SU-DHL-6 (cell line): ENCODE data around the gene ZZZ3.

ENCODE experiments used
- H2AFZ ChIP-seq: fragments of 200-600 bp; sonication (generic); 2 replicates; pipeline ENCODE4 v1.6.1; 2014; ENCODE audit warnings: low read depth, mild to moderate bottlenecking, moderate library complexity, mixed read lengths, antibody characterized with exemption, low read length; ENCODE audit not compliant: severe bottlenecking
- H3F3A ChIP-seq: fragments of 200-600 bp; shearing (Covaris generic); 2 replicates; pipeline ENCODE4 v1.6.0; 2016; ENCODE audit warnings: antibody characterized with exemption, mild to moderate bottlenecking; ENCODE audit not compliant: insufficient read depth
- H3K27ac ChIP-seq: fragments of 200-600 bp; sonication (generic); 2 replicates; pipeline ENCODE4 v1.5.1; 2016; ENCODE audit warnings: low read depth, mild to moderate bottlenecking, low read length, moderate library complexity, mixed read lengths
- H3K27me3 ChIP-seq: fragments of 200-600 bp; sonication (generic), shearing (Covaris generic); 2 replicates; pipeline ENCODE4 v1.6.0; 2014; ENCODE audit warnings: mild to moderate bottlenecking, low read length
- H3K36me3 ChIP-seq: fragments of 200-600 bp; sonication (generic); 2 replicates; pipeline ENCODE4 v1.6.1; 2014; ENCODE audit warnings: mild to moderate bottlenecking, low read length, mixed read lengths
- H3K4me2 ChIP-seq: fragments of 300-600, 200-600 bp; shearing (Covaris generic), sonication (generic); 2 replicates; pipeline ENCODE4 v1.6.0; 2014; ENCODE audit warnings: low read length, low read depth, mild to moderate bottlenecking; ENCODE audit not compliant: poor library complexity, severe bottlenecking
- H3K4me3 ChIP-seq: fragments of 200-600 bp; sonication (generic); 2 replicates; pipeline ENCODE4 v1.5.1; 2014; ENCODE audit warnings: antibody characterized with exemption, low read length, mild to moderate bottlenecking, mixed read lengths; ENCODE audit not compliant: insufficient read depth, poor library complexity, severe bottlenecking
- H3K79me2 ChIP-seq: fragments of 200-600 bp; sonication (generic); 2 replicates; pipeline ENCODE4 v1.6.1; 2014; ENCODE audit warnings: mild to moderate bottlenecking, low read length, moderate library complexity; ENCODE audit not compliant: insufficient read depth
- H3K9ac ChIP-seq: fragments of 200-600 bp; sonication (generic); 2 replicates; pipeline ENCODE4 v1.7.0; 2014; ENCODE audit warnings: mild to moderate bottlenecking, low read length
- H3K9me2 ChIP-seq: fragments of 200-600 bp; sonication (generic); replicated peaks from 2 replicates; pipeline ENCODE4 v1.6.1; 2014; ENCODE audit warnings: low read length; ENCODE audit not compliant: insufficient read depth
- H3K9me3 ChIP-seq: fragments of 200-600 bp; sonication (generic); 2 replicates; pipeline ENCODE4 v1.6.1; 2014; ENCODE audit warnings: low read length, mixed read lengths; ENCODE audit not compliant: insufficient read depth
- H4K20me1 ChIP-seq: fragments of 200-600 bp; sonication (generic); 2 replicates; pipeline ENCODE4 v1.6.1; 2014; ENCODE audit warnings: low read depth, mild to moderate bottlenecking, antibody characterized with exemption, low read length, moderate library complexity, mixed read lengths
- CTCF ChIP-seq: fragments of 200-600 bp; sonication (generic); IDR thresholded peaks from one replicate; pipeline ENCODE4 v1.5.1; 2017; ENCODE audit warnings: antibody characterized with exemption, mild to moderate bottlenecking, low read length, moderate library complexity; ENCODE audit not compliant: insufficient read depth, poor library complexity, severe bottlenecking
- EZH2phosphoT487 ChIP-seq: fragments of 200-600 bp; sonication (generic), shearing (Covaris generic); conservative IDR thresholded peaks from 2 replicates; pipeline ENCODE4 v1.6.1; 2018; ENCODE audit warnings: mild to moderate bottlenecking, antibody characterized with exemption, low read length, moderate library complexity, mixed read lengths

The ZZZ3 gene

GRCh38 chr1:77658271-77658670 is 24.2 kb downstream of the ZZZ3 start:
- Histone ChIP-seq H3K9me2 (no peaks in the 10 kb centered on the region), H3K9me3 (no peaks in the 10 kb centered on the region), H3F3A (no peaks in the 10 kb centered on the region), H3K27ac (no peak overlapping the region), H3K9ac (no peak overlapping the region), H3K36me3 (no peaks in the 10 kb centered on the region; the same call in 1 of the 2 replicates), H3K27me3 (no peaks in the 10 kb centered on the region), H2AFZ (no peak overlapping the region), H3K4me2 (no peak overlapping the region), H4K20me1 (peaks cover 19% of the 10 kb centered on the region), H3K79me2 (peaks cover 99% of the 10 kb centered on the region), H3K4me3 (no peak overlapping the region)
- TF ChIP-seq CTCF (no peak), EZH2phosphoT487 (no peak)

GRCh38 chr1:77655431-77655974 is 27.0 kb downstream of the ZZZ3 start:
- TF ChIP-seq EZH2phosphoT487 = no peak
- no peak for TF ChIP-seq CTCF
- Histone ChIP-seq H3K27ac (no peak overlapping the region), H3K27me3 (no peaks in the 10 kb centered on the region), H3K79me2 (peaks cover 99% of the 10 kb centered on the region), H2AFZ (no peak overlapping the region), H3K36me3 (peaks cover 6% of the 10 kb centered on the region), H4K20me1 (peaks cover 26% of the 10 kb centered on the region), H3F3A (no peaks in the 10 kb centered on the region), H3K9me2 (no peaks in the 10 kb centered on the region), H3K4me2 (no peak overlapping the region), H3K4me3 (no peak overlapping the region), H3K9me3 (peaks cover 9% of the 10 kb centered on the region; the same call in 1 of the 2 replicates), H3K9ac (no peak overlapping the region)

- Histone ChIP-seq H3K9ac (no peak overlapping the region), H3K79me2 (peaks cover 99% of the 10 kb centered on the region), H3F3A (no peaks in the 10 kb centered on the region; the same call in 1 of the 2 replicates), H3K27me3 (no peaks in the 10 kb centered on the region), H3K36me3 (peaks cover 14% of the 10 kb centered on the region), H3K4me3 (no peak overlapping the region), H4K20me1 (peaks cover 27% of the 10 kb centered on the region), H3K4me2 (no peak overlapping the region), H2AFZ (no peak overlapping the region), H3K9me3 (peaks cover 9% of the 10 kb centered on the region; the same call in 1 of the 2 replicates), H3K9me2 (no peaks in the 10 kb centered on the region), H3K27ac (no peak overlapping the region)
- no peak for TF ChIP-seq EZH2phosphoT487
- no peak for TF ChIP-seq CTCF
These were observed 29.4 kb downstream of the ZZZ3 start for GRCh38 chr1:77652970-77653516.
